T follicular helper cell (primary cell): ENCODE results near the gene THUMPD1.
"Not testable (repeated sequence)": the region's sequence is repeated elsewhere in the genome, so short reads cannot be mapped to it uniquely, and the experiment has no call there.

Experiments used
- DNase-seq: peaks from one replicate; pipeline ENCODE4 v3.0.0-alpha.2; 2020; ENCODE audit warnings: low read depth

Gene THUMPD1

DNA sequence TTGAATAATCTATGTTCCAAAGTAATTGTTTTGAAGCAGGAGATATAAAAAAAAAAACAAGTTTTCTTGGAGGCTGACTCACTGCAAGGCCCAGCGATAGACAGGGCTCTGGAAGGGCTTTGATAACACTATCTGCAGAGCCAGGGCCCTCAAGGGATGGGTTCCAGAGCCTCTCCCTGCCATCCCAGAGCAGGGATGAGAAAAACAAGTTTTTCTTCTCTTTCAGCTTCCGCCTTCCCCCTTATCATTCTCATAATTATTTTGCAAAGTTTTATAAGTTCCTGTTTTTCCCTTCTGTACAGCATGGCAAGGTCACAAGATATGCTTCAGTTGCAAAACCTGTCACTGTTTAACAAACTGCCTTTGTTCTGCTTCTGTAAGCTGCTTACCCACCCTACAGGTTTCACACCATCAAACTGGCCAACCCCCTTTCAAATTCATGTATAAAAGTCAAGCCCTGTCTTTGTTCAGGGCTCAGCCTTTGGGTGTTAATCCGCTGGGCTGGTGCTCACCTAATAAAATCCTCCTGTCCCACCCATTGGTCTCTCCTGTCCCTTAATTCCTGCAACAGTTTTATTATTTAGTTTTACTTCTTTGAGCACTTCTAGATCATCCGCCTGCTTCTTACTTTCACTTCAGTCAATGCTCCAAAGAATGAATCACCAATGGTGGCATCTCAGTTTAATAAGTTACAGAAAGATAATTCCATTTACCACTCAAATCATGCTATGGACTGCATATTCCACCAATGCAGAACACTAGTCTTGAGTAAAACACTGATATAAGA, 5.6 kb upstream of the THUMPD1 start:
- no peak for DNase-seq

DNA sequence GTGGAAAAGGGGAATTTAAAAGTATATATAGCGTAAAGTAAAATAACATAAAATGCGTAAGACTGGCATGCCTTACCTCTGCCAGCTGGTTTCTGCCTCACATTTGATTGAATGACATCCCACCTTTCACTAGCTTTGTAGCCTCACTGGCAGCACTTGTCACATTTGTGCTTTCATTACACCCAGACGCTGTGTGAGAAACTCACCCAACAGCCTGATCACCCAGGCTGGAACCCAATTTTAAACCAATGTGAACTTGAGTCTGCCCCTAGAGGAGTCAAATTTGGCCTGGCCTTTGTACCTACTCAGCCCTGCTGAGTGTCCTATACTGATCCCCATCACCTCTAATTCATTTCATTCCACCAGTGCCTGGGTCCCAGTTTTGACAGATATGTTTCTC, 4.8 kb upstream of the THUMPD1 start:
- DNase-seq, result no peak

DNA sequence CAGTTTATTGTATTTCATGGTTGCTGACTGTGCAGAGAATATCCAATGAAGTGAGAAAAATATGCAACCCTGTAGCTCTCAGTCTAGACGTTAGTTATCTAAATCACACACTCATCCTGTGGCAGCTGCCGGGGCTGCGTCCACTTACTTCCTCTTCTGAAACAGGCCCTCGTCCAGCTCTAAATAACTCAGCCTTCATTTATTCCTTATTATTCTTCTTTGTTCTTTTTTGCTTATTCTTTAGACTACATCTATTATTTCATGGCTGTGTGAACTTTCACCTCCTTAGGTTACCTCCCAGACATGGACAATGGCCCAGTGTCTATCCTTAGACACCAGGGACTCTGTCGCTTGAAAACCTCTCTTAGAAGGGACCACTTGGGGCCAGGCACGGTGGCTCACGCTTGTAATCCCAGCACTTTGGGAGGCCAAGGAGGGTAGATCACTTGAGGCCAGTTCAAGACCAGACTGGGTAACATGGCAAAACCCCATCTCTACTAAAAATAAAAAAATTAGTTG, 3.4 kb upstream of the THUMPD1 start:
- DNase-seq, result no peak

DNA sequence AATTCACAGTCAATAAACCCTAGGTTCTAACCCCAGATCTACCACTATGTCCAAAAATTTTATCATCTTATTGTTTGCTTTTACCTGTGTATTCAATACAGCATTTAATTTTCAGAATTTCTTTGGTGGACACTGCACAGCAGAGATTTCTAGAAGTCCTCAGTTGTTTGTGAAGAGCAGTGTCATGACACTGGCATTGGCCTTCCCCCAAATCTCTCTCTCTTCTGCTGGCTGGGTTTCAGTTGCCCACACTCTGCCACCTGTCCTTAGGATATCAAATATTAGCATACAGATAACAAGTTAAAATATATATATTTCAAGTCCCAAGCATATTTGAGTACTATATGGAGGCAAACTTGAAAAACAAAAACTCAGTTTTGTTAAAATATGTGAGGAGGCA, 2.0 kb upstream of the THUMPD1 start:
- DNase-seq, result no peak

DNA sequence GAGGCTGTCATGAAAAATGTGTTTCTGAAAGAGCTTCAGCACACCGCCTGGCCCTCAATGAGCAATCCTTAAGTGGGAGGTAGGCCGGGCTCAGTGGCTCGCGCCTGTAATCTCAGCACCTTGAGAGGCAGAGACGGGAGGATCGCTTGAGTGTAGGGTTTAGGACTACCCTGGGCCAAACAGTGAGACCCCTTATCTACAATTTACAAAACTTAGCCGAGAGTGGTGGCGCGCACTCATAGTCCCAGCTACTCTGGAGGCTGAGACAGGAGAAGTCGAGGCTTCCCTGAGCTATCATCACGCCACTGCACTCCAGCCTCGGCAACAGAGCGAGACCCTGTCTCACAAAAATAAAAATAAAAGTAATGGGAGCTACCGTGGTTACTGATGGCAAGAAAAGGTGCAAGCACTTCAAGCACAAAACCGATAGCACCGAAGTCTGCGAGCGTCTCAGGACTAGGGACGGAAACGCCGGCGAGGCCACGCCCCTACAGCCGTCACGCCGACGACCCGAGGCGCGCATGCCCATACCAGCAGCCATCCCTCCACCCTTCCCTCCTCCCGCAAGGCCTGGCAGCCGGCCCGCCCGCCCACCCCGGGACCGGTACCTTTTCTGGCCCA, 607 bp downstream of the THUMPD1 start:
- DNase-seq, result peak; percentile 87

DNA sequence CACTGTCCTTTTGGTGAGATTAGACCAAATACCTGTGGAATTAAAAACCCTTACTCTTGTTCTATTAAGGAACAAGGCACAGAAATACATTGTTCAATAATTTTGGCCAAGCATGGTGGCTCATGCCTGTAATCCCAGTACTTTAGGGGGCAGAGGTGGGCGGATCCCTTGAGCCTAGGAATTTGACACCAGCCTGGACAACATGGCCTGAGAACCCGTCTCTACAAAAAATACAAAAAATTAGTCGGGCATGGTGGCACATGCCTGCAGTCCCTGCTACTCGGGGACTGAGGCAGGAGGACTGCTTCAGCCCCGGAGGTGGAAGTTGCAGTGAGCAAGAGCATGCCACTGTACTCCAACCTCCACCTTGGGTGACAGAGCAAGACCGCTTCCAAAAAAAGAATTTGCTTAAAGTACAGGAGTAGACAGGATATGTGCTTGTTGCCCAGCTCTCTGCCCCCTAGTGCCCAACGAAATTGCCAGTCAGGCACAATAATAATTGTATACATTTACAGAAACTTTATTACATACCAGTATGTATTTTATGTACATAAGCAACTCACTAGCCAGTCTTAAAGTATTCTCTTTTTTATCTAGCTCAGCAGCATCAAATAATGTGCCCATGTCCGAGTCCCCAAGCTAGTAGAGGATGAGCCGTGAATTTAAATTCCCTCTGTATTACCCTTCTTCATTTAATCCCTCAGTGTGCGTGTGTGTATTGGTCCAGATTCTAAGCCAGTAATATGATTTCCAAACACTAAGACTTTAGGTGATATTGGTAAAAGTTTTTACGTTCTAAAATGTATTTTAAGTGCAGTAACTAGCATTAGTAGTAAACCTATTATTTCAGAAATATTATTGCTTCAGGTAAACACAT, 1.4 kb downstream of the THUMPD1 start:
- DNase-seq, result no peak

DNA sequence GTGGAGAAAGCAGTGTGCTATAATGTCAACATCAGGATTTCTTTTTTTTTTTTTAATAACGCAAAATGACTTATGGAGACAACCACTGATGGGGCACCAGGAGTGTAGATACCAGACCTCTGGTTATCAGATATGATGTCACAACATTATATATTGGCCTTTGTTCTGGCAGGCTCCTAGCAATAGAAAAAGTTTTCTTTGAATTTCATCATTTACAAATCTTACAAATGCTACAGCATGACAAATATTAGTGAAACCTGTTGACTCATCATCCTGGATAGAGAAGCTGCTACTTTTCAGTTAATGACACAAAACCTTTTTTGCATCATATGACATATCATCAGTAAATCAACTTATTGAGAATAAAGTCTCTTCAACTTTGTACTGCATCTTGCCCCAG, 6.1 kb downstream of the THUMPD1 start:
- no peak for DNase-seq

DNA sequence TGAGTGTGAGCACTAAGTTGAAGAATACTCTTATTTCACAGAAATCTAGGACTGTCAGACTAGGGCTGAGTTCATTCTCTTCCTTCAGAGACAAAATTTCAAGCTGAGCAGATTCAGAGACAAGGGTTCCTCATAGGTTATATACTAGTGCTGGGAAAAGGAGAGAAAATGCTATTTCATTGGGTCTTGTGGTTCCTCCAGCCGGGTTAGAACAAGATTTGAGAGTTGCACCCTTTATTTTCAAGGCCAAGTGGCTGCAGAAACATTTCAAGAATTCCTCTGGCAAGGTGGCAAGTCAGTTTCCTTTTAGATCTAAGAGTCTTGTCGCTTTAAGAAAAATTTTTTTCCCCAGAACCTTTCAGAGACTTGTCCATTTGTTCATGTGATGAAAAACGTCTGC, 6.8 kb downstream of the THUMPD1 start:
- no peak for DNase-seq

DNA sequence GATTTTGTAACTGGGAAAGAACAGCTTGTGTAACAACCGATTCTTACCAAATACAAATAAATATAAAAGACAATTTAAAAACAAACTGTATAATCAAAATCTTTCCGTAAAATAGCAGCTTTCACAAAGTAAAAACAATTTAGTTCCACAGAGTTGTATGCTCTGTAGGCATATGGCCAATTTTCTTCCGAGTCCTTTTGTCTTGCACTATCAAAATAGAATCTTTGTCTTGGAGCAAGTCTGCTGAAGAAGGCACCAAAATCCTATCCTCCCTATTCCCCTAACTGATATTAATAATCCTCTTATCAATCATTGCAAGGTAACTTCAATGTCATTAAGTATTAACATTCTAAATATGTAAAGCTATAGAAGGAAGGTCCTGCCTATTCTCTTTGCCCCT, 7.6 kb downstream of the THUMPD1 start:
- DNase-seq, result no peak

DNA sequence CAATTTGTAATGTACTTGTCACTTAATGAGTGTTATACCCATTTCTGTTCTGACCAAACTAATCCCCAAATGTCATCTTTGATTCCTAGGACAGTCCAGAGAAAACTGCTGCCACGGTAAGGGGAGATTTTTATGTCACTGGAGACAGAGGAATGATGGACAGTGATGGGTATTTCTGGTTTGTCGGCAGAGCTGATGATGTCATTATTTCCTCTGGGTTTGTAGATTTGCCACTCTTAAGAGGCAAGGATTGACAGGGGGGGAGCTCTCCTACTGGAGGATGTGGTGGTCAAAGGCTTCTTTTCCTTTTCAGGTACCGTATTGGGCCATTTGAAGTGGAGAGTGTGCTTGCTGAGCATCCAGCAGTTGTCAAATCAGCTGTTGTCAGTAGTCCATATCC, 12.5 kb downstream of the THUMPD1 start:
- DNase-seq, result no peak

DNA sequence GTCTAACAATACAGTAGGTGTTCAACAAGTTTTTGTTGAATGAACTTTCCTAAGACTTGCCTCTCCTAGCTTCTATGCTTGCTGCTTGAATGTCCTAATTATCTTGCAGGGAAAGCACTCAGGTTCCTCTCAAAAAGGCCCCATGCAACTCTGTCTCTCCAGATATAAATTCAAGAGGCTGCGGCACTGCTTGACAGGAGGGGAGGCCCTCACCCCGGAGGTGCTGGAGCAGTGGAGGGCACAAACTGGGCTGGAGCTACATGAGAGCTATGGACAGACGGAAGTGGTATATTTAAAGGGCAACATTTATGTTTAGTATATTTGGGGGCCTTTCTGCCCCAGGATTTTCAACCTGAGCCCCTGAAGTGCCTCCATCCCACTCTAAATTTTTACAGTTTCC, 14.4 kb downstream of the THUMPD1 start:
- DNase-seq, result no peak

DNA sequence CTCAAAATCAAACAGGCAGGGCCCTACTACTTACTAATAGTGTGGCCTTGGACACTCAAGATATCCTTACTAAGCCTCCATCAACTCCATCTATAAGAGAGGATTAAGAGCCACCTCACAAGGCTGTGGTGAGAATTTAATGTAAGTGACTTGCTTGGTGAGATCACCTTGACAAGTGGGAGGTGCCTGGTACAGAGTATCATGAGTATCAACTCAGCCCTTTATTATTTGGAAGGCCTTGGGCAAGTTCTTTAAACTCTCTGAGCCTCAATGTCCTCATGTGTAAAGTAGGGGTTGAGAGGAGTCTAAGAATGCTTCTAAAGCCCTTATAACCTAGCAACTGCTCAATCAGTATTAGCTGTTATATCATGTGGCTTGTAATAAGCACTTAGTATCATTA, 15.0 kb downstream of the THUMPD1 start:
- no peak for DNase-seq

DNA sequence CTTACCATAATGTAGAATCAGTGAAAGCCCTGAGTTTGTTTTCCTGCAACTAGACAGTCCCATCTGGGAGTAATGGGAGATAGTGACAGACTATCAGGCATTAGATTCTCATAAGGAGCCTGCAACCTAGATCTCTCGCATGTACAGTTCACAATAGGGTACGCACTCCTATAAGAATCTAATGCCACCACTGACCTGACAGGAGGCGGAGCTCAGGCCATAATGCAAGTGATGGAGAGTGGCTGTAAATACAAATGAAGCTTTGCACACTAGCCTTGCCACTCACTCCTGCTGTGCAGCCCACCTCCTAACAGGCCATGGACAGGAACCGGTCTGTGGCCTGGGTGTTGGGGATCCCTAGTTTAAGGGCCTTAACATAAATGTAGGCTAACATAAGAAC, 21.4 kb downstream of the THUMPD1 start:
- DNase-seq, result no peak

DNA sequence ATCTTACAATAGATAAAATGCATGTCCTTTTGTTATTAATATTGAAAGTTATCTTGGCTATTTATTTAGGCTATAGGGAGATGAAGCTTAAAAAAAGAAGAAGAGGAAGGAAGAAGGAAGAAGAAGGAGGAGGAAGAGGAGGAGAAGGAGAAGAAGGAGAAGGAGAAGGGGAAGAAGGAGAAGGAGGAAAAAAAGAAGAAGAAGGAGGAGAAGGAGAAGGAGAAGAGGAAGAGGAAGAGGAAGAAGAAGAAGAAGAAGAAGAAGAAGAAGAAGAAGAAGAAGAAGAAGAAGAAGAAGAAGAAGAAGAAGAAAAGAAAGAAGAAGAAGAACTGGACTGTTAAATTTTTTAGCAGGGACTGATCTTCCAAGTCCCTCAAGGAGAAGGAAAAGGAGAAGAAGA, 23.9 kb downstream of the THUMPD1 start:
- DNase-seq, result not testable (repeated sequence)

DNA sequence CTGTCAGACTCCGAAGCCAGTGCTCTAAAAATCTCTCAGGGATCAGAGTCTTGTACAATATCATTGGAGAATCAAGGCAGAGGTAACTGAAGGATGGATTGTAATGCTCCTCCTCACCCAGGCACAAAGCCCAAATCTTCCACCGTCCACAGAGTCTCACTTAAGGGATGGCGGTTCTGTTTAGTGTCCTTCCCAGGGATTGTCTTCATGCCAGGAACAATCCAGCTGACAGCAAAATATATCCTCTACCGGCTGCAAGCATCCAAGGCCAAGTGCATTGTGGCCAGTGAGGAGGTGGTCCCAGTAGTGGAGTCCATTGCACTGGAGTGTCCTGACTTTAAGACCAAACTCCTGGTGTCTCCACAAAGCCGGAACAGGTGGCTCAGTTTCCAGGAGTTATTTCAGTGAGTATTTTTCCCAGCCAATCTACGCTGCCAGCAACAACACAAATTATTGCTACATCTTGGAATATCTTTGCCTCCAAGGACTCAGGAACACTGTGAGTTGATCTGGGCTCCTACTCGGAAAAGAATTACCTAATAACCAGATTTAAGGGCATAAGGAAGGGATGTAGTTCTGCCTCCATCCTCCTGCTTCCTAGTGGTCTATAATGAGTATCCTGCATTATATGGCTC, 30.2 kb downstream of the THUMPD1 start:
- no peak for DNase-seq

DNA sequence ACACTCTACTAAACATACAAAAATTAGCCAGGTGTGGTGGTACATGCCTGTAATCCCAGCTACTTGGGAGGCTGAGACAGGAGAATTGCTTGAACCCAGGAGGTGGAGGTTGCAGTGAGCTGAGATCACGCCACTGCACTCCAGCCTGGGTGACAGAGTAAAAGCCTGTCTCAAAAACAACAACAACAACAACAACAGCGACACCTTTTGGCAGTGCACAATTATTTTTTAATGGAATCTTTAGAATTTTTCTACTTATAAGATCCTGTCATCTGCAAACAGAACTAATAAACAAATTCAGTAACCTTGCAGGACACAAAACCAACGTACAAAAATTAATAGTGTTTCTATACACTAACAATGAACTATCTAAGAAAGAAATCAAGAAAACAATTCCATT, 33.5 kb downstream of the THUMPD1 start:
- not testable (repeated sequence) for DNase-seq

DNA sequence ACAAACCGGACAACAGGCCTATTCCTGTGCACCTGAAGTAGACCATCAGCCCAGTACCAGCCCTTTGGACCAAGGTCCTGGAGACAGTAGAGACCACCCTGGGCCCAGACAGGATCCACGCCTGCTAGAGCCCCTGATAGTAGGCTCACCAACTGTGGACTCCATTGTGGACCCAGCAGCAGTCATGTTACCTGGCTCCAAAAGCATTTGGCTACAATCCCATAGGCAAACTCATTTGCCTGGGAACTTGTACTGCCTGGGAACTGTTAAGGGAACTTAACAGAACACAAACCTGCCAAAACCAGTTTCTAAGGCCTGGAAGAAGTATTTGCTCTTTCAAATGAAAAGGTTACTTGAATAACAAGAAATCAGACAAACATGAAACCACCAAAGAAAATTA, 34.2 kb downstream of the THUMPD1 start:
- no peak for DNase-seq

DNA sequence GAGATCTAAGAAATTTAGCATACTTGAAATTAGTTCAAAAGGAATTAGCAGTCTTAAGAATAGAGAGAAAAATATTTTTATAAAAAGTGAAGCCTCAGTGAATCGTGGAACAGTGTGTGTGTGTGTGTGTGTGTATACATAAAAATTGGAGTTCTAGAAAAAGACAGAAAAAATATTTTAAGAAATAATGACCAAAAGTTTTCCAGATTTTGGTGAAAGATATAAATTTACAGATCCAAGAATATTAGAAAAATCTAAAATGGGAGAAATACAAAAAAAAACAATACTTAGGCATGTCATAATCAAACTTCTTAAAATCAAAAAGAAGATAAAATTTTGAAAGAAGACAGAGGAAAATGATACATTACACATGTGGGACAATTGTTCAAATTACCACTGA, 35.6 kb downstream of the THUMPD1 start:
- DNase-seq, result not testable (repeated sequence)

DNA sequence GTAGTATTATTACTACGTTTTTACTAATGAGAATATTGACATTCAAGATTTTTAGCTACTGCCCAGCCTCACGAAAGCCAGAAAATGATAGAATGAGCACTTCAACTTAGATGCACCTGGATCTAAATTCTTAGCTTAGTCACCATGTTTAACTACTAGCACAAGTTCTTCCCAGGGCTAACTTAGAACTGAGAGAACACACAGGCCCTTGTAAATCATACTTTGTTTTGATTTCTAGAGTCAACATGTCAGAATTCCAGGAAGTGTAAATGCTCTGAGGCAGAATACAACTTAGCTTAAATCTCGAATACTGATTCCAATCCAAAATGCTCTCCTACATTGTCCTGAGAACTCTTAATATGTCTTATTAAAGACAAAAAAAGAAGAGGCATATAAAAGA, 37.3 kb downstream of the THUMPD1 start:
- DNase-seq, result no peak

DNA sequence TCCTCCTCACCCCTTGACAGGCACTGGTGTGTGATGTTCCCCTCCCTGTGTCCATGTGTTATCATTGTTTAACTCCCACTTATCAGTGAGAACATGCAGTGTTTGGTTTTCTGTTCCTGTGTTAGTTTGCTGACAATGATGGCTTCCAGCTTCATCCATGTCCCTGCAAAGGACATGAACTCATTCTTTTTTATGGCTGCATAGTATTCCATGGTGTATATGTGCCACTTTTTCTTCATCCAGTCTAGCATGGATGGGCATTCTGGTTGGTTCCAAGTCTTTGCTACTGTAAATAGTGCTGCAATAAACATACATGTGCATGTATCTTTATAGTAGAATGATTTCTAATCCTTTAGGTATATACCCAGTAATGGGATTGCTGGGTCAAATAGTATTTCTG, 39.9 kb downstream of the THUMPD1 start:
- DNase-seq, result not testable (repeated sequence)

DNA sequence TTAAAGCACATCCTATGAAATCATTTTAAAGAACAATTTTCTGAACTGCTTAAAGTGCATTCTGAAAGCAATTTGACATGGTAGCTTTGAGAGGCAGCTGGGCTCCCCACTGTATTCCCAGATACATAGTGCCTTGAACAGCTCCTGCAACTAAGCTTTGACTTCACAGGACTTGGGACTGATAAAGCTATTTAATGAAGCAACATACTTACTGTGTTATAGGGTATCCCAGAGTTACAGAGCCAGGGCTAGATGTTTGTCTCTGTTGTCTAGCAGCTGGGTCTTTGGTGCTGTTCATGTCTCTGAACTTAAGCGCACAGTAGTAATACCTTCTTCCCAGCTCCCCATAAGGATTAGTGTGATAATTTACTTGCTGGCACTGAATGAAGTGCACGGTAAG, 45.0 kb downstream of the THUMPD1 start:
- DNase-seq, result no peak

DNA sequence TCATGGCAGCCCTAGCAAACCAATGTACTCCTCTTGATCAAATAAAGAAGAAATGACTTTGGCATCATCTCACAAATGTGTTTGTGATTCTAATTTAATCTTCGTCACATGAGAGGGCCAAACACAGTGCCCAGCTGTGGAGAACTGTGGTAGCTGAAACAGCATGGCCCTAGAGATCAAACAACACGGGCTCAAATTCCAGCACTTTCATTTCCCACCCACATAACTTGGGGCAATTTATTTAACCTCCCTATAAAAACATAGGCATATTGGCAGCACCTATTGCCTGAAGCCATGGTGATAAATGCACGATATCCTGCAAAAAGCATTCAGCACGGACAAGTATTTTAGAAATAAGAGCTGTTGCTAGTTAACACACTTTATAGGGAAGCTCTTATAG, 46.6 kb downstream of the THUMPD1 start:
- no peak for DNase-seq
